ENCODE data around the gene ZFAND4. TPM values are rescaled to one million over a fixed set of nuclear protein-coding genes. Genes with fewer than 3 reads are reported as not detected.

The ZFAND4 gene
- total and polyA plus RNA-seq, 2 donors (not counting 1 experiment from before 2014, with no cell fraction given) = 2.5 to 9.6 TPM

DNA sequence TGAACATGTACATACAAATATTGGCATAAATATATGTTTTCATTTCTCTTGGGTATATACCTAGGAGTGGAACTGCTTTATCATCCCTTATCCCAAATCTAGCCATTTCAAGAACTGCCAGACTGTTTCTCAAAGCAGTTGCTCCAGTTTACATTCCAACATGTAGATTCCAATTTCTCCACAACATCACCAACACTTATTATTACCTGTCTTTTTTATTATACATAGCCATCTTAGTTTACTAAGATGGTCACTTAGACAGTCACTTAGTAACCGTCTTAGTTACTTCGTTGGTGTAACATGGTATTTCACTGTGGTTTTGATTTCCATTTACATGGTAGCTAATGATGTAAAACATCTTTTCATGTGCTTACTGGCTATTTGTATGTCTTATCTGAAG, 82.7 kb downstream of the ZFAND4 start:
- TF ChIP-seq, protein P1, sequence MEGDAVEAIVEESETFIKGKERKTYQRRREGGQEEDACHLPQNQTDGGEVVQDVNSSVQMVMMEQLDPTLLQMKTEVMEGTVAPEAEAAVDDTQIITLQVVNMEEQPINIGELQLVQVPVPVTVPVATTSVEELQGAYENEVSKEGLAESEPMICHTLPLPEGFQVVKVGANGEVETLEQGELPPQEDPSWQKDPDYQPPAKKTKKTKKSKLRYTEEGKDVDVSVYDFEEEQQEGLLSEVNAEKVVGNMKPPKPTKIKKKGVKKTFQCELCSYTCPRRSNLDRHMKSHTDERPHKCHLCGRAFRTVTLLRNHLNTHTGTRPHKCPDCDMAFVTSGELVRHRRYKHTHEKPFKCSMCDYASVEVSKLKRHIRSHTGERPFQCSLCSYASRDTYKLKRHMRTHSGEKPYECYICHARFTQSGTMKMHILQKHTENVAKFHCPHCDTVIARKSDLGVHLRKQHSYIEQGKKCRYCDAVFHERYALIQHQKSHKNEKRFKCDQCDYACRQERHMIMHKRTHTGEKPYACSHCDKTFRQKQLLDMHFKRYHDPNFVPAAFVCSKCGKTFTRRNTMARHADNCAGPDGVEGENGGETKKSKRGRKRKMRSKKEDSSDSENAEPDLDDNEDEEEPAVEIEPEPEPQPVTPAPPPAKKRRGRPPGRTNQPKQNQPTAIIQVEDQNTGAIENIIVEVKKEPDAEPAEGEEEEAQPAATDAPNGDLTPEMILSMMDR (conservative IDR thresholded peaks at IDR 0.05 in 1 of 2, IDR thresholded peaks at IDR 0.05 in 1 of 2; ENCODE audit: low read depth in 1 of 2, low read length in 2 of 2) = no peak
- TF ChIP-seq EZH2 (IDR thresholded peaks at IDR 0.05; ENCODE audit: low read length, missing control alignments) = no peak
- H3K4me1 ChIP-seq (ENCODE audit: control insufficient read depth, extremely low read depth, insufficient read depth, low read length) = no peaks in the 10 kb centered on the region
- no peak overlapping the region for H3K4me3 ChIP-seq (replicated peaks in 1 of 4; ENCODE audit: control extremely low read depth in 1 of 4, insufficient read depth in 1 of 4, low read depth in 3 of 4, low read length in 4 of 4)
- H2AFZ ChIP-seq (ENCODE audit: low read length) = no peak overlapping the region
- H3K4me2 ChIP-seq (ENCODE audit: extremely low read depth, insufficient read depth, low read length) = no peak overlapping the region
- no peak overlapping the region for H3K27ac ChIP-seq (ENCODE audit: insufficient read depth, low read length)
- no peaks in the 10 kb centered on the region for H4K20me1 ChIP-seq (ENCODE audit: control insufficient read depth, extremely low read depth, insufficient read depth, low read length)
- no peaks in the 10 kb centered on the region for H3K36me3 ChIP-seq (ENCODE audit: control insufficient read depth, insufficient read depth, low read length)
- H3K27me3 ChIP-seq (ENCODE audit: control insufficient read depth, insufficient read depth, low read length) = no peaks in the 10 kb centered on the region
- no peaks in the 10 kb centered on the region for H3K9me3 ChIP-seq (ENCODE audit: control insufficient read depth, insufficient read depth, low read depth, low read length)
- no peak for DNase-seq (ENCODE audit: low read depth in 2 of 2)
- H3K9ac ChIP-seq (ENCODE audit: insufficient read depth, low read length) = no peak overlapping the region
- H3K79me2 ChIP-seq (ENCODE audit: control insufficient read depth, insufficient read depth, low read length) = no peaks in the 10 kb centered on the region

DNA sequence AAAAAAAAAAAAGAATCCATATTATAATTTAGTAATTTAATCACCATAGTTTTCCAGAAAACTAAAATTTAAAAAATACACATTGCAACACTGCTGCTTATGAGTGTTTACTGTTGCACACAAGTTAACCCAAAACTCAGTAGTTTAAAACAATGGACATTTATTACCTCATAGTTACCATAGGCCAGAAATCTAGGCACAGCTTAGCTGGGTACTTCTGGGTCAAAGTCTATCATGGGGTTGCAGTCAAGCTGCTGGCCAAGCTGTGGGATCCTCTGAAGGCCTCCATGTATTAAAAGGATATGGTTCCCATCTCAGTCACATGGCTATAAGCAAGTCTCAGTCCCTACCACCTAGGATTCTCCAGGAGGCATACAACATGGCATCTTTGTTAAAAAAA, 83.6 kb downstream of the ZFAND4 start:
- Histone ChIP-seq H3K79me2 (ENCODE audit: control insufficient read depth, insufficient read depth, low read length) (no peaks in the 10 kb centered on the region), H3K27ac (ENCODE audit: insufficient read depth, low read length) (no peak overlapping the region), H2AFZ (ENCODE audit: low read length) (no peak overlapping the region), H3K4me1 (ENCODE audit: control insufficient read depth, extremely low read depth, insufficient read depth, low read length) (no peaks in the 10 kb centered on the region), H3K9me3 (ENCODE audit: control insufficient read depth, insufficient read depth, low read depth, low read length) (no peaks in the 10 kb centered on the region), H3K36me3 (ENCODE audit: control insufficient read depth, insufficient read depth, low read length) (no peaks in the 10 kb centered on the region), H3K27me3 (ENCODE audit: control insufficient read depth, insufficient read depth, low read length) (no peaks in the 10 kb centered on the region), H3K4me2 (ENCODE audit: extremely low read depth, insufficient read depth, low read length) (no peak overlapping the region), H3K9ac (ENCODE audit: insufficient read depth, low read length) (no peak overlapping the region), H4K20me1 (ENCODE audit: control insufficient read depth, extremely low read depth, insufficient read depth, low read length) (no peaks in the 10 kb centered on the region), H3K4me3 (replicated peaks in 1 of 4; ENCODE audit: control extremely low read depth in 1 of 4, insufficient read depth in 1 of 4, low read depth in 3 of 4, low read length in 4 of 4) (no peak overlapping the region)
- TF ChIP-seq EZH2 (IDR thresholded peaks at IDR 0.05; ENCODE audit: low read length, missing control alignments) = no peak
- TF ChIP-seq, protein P1 (conservative IDR thresholded peaks at IDR 0.05 in 1 of 2, IDR thresholded peaks at IDR 0.05 in 1 of 2; ENCODE audit: low read depth in 1 of 2, low read length in 2 of 2) = no peak
- DNase-seq (ENCODE audit: low read depth in 2 of 2) = no peak

DNA sequence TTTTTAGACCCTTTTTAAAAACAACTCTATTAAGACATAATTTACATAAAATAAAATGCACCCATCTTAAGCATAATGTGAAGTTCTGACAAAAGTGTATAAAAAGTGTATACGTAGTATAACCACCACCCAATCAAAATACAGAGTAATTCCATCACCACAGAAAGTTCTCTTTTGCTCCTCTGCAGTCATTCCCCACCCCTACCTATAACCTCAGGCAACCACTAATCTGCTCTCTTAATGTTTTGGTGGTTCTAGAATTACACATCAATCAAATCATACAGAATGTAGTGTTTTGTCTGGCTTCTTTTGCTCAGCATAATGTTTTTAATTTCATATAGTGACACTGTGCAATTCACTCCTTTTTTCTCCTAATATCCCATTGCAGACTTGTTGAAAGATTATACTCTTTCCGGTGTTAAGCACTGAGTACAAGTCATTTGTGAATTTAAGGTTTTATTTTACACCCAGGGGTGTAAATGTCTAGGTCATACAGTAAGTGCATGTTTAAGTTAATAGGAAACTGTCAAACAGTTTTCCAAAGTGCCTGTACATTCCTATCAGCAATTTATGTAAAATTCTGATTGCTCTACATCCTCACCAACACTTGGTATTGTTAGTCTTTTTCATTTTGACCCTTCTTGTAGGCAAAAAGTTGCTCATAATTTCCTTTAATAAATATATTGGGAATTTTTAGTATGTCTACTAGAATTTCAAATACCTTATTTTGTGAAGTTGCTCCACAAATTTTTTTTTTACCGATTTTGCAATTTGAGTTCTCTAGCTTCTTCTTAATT, 86.3 kb downstream of the ZFAND4 start:
- no peak overlapping the region for H3K4me2 ChIP-seq (ENCODE audit: extremely low read depth, insufficient read depth, low read length)
- DNase-seq (ENCODE audit: low read depth in 2 of 2) = no peak
- no peak for TF ChIP-seq EZH2 (IDR thresholded peaks at IDR 0.05; ENCODE audit: low read length, missing control alignments)
- TF ChIP-seq, protein P1 (conservative IDR thresholded peaks at IDR 0.05 in 1 of 2, IDR thresholded peaks at IDR 0.05 in 1 of 2; ENCODE audit: low read depth in 1 of 2, low read length in 2 of 2) = no peak
- H4K20me1 ChIP-seq (ENCODE audit: control insufficient read depth, extremely low read depth, insufficient read depth, low read length) = no peaks in the 10 kb centered on the region
- H3K9ac ChIP-seq (ENCODE audit: insufficient read depth, low read length) = no peak overlapping the region
- H3K4me1 ChIP-seq (ENCODE audit: control insufficient read depth, extremely low read depth, insufficient read depth, low read length) = peaks cover 2% of the 10 kb centered on the region
- no peak overlapping the region for H2AFZ ChIP-seq (ENCODE audit: low read length)
- H3K27me3 ChIP-seq (ENCODE audit: control insufficient read depth, insufficient read depth, low read length) = no peaks in the 10 kb centered on the region
- H3K27ac ChIP-seq (ENCODE audit: insufficient read depth, low read length) = no peak overlapping the region
- H3K36me3 ChIP-seq (ENCODE audit: control insufficient read depth, insufficient read depth, low read length) = no peaks in the 10 kb centered on the region
- no peak overlapping the region for H3K4me3 ChIP-seq (replicated peaks in 1 of 4; ENCODE audit: control extremely low read depth in 1 of 4, insufficient read depth in 1 of 4, low read depth in 3 of 4, low read length in 4 of 4)
- H3K9me3 ChIP-seq (ENCODE audit: control insufficient read depth, insufficient read depth, low read depth, low read length) = no peaks in the 10 kb centered on the region
- no peaks in the 10 kb centered on the region for H3K79me2 ChIP-seq (ENCODE audit: control insufficient read depth, insufficient read depth, low read length)

All from fibroblast of lung (primary cell).